GM18499 (cell line): ENCODE measurements around the gene TVP23A.
"Not testable (repeated sequence)": the region's sequence is repeated elsewhere in the genome, so short reads cannot be mapped to it uniquely, and the experiment has no call there.

ENCODE experiments used
- ATAC-seq: cut with Tn5 transposase; IDR thresholded peaks from one replicate; pipeline ENCODE4 v1.9.1; 2021; ENCODE audit warnings: moderate number of reproducible peaks; ENCODE audit not compliant: insufficient read depth, unreplicated experiment

TVP23A gene

DNA sequence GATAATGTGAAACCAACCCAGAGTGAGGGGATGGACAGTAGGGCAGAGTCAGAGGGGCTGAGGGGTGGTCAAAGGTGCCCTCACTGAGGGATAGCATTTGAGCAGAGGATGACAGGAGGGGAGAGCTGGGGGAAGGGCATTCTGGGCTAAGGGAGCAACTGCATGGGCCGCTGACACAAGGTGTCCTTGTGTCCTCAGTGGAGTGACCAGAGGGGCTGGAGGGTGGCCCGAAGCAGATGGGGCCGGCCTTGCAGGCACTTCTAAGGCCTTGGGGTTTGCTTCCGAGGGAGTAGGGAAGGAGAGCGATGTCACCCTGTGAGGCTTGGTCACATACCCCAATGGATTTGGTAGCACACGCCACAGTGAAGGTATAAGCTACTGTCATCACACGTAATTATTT is 64.9 kb downstream of the TVP23A start:
- ATAC-seq, result no peak

DNA sequence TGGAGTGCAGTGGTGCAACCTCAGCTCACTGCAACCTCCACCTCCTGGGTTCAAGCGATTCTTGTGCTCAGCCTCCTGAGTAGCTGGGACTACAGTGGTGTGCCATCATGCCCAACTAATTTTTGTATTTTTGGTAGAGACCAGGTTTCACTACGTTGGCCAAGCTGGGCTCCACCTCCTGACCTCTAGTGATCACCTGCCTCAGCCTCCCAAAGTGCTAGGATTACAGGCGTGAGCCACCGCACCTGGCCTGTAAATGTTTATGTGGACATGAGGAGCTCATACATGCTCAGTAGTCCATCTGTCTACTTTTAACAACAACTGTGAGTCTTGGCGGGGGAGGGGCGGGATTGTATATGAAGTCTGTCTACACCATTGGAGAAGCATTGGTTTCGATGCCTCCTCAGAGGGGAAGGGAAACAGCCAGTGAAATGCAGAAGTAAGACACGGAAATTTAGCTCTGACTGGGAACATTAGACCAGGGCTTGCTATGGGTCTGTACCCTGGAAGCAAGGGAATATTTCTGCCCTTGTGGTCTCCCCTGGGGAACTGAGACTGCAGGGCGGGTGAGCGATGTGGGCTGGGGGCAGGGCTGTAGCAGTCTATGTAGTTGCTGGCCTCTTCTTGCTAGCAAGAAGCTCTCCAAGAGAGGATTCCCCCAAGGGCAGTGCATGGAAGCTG is 65.6 kb downstream of the TVP23A start:
- no peak for ATAC-seq

DNA sequence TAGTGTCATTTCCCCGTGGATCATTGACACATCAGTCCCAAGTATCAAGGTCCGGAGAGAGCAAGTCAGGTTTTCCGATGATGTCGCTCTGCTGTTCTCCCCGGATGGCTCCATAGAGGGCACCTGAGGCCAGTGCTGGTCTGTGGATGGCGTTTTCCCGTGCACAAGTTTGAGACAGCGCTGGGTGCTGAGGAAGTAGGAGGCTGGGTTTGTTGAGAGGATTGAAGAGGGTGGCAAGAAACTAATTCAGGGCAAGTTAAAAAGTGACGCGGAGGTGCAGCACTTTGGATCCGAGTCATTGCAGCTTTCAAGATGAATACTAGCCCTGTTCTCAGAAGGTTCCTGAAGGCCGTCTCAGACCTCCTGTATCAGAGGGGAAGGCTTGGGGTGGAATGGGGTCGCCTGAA is 67.3 kb downstream of the TVP23A start:
- ATAC-seq, result no peak

DNA sequence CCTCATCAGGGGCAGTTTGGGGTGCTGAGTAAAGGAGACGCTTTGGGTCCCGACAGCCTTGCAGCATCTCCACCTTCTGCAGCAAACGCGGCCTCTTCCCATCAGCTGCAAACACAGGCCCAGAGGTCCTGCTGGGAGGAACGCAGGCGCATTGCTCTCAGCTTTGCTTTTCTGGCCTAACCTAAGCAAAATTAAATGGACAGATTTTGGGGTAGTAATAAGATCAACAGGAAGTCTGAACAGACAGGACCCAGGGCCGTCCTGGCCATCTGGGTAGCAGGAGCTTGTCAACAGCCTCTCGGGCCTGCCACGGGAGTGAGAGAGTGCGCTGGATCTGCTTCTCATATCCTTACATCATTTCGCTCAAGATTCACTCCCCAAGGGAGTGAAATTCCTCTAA is 67.8 kb downstream of the TVP23A start:
- ATAC-seq, result no peak

DNA sequence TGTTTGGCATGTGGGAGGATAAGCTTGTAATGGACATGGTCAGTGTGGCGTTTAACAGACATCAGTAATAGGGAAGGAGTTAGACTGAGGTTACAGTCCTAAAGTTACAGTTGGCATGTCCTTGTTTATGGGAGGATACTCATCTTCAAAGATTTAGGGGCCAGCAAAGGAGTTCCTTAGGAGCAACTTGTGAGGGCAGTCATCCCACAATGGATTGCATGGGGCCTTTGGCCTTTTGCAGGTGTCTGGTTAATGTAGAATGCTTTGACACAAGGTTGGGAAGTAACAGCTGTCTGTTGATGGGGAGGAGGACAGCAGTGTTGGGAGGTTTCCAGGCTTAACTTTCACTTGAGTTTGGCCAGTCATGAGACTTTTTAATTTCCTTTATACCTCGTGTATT is 72.8 kb downstream of the TVP23A start:
- no peak for ATAC-seq

DNA sequence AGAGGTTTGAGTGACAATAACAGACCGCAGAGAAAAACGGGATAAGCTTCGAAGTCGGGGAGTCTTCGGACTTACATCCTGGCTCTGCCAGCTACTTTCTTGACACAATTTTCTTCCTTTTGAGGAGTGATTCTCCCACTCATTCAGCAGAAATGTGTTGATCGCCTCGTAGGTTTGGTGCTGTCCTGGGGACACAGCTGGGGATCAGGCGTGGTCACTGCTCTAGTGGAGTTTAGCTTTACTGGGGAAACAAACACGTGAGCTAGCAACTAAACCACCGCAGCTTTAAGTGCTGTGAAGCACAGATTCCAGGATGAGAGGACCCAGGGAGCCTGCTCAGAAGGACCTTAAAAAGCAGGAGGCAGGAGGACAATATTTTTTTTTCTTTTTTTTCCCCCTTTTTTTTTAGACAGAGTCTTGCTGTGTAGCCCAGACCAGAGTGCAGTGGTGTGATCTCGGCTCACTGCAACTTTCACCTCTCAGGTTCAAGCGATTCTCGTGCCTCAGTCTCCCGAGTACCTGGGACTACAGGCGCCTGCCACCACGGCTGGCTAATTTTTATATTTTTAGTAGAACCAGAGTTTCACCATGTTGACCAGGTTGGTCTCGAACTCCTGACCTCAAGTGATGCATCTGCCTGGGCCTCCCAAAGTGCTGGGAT is 74.1 kb downstream of the TVP23A start:
- no peak for ATAC-seq

DNA sequence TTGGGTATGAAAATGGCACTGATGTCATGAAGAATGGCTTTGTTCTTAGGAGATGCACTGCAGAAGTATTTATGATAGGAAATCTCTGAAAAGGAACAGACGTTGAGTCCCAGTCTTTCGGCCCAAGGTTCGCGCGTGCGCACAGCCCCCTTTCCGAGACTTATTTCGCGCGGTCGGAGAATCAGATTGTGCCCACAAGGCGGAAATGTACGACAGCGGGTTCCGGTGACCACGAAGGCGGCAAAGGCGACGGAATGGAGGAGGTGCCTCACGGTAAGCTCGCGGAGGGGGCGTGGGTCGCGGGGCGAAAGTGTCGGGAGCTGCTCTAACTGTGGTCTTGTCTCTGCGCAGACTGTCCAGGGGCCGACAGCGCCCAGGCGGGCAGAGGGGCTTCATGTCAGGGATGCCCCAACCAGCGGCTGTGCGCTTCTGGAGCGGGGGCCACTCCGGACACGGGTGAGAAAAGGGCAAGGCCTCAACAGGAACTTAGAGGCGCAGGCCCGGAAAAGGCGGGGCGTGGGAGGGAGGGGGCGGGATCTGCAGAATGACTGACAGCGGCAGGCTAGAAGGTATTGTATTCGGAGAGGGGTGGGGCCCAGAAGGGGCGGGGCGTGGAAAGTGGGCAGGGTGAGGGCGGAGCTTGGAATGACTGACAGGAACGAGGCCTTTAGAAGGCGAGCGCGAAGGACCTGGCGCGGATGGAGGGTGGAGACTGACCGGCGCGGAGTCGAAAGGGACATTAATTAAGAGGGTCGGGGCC is 74.8 kb downstream of the TVP23A start, which contains the start of gene NUBP1:
Gene NUBP1, plus strand, starts transcription at position 233 of the 760 bp plus-strand sequence. Its CDS starts 22 bp downstream, at position 255.
- peak; percentile 57 for ATAC-seq

DNA sequence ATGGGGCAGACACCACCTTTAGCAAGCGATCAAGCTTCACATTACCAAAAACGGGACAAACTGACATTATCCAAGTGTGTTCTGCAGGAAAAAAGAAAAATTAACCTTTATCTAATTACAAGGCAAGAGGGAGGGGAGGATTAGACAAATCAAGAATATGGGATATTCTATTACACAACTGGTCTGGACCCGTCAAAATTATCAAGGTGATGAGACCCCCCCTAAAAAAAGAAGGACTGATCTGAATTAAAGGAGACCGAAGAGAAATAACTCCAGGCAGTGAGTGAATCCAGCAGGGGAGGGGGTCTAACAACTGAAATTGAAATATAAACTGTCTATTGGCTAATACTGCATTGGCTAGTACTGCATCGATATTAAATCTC is 75.4 kb downstream of the TVP23A start:
- ATAC-seq, result no peak

DNA sequence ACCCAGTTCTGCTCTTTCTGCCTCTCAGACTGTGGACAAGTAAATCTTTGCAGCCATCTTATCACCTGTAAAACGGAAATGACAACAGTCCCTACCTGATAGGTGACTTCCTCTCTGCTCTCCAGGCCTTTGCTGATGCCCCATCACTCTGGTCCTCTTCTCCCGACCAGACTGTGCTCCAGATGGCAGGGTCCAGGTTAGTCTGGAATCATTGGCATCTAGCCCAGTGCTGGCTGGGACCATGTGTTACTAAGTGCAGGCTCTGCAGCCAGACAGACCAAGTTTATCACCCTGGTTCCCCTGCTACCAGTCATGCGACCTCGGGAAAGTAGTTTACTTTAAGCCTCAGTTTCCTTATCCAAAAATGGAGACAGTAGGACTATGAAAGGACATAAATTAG is 76.8 kb downstream of the TVP23A start:
- no peak for ATAC-seq

DNA sequence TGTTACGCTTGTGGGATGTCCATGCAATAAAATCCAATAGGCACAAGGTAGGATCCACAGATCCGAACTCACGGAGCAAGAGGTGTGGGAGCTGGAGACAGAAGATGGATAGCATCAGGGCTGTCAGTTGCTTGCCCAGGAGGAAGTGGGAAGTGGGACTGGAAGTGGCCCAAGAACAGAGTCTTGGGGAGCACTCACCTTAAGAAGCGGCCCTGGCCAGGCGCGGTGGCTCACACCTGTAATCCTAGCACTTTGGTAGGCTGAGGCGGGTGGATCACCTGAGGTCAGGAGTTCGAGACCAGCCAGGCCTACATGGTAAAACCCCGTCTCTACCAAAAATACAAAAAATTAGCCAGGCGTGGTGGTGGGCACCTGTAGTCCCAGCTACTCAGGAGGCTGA is 77.3 kb downstream of the TVP23A start:
- ATAC-seq, result not testable (repeated sequence)

DNA sequence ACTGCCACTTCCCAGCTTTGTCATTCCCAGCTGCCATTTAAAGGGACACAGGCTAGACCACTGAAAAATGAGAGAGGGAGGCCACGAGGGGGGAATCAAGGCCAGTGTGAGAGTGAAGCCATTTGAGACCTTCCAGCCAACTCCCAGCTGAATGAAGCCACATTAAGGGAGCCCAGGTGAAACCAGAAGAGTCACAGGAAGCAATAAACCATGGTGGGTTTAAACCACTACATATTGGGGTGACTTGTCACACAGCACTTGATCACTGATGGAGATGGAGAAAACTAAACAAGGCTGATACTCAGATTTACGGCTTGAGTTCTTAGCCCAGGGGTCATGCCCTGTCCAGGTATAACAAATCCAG is 77.8 kb downstream of the TVP23A start:
- no peak for ATAC-seq

DNA sequence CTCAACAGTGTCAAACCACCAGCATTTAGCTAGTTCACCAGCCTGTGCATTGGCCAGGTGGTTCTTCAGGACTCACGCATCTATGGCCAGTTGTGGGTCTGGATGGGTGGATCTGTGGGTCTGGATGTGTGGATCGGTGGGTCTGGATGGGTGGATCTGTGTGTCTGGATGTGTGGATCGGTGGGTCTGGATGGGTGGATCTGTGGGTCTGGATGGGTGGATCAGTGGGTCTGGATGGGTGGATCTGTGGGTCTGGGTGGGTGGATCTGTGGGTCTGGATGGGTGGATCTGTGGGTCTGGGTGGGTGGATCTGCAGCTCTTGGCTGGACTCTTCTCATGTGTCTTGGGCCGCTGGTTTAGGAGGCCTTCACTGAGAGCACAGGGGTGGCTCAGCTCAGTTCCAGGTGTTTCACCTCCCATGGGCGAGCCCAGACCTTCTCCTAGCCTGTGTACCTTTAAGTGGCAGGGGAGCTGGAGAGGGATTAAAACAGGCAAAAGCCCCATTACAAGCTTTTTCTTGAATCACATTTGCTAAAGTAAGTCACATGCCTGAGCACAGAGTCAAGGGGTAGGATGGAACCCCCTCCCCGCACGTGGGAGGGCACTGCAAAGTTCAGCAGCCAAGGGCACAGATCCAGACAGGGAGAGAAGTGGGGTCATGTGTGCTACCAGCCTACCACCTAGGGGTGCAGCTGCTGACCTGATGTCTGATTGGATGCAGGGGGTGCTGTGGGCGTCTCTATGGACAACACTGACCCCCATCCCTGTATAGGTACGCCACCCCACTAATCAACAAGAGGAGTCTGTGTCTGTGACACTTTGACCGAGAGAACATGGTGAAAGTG is 78.4 kb downstream of the TVP23A start:
- no peak for ATAC-seq

DNA sequence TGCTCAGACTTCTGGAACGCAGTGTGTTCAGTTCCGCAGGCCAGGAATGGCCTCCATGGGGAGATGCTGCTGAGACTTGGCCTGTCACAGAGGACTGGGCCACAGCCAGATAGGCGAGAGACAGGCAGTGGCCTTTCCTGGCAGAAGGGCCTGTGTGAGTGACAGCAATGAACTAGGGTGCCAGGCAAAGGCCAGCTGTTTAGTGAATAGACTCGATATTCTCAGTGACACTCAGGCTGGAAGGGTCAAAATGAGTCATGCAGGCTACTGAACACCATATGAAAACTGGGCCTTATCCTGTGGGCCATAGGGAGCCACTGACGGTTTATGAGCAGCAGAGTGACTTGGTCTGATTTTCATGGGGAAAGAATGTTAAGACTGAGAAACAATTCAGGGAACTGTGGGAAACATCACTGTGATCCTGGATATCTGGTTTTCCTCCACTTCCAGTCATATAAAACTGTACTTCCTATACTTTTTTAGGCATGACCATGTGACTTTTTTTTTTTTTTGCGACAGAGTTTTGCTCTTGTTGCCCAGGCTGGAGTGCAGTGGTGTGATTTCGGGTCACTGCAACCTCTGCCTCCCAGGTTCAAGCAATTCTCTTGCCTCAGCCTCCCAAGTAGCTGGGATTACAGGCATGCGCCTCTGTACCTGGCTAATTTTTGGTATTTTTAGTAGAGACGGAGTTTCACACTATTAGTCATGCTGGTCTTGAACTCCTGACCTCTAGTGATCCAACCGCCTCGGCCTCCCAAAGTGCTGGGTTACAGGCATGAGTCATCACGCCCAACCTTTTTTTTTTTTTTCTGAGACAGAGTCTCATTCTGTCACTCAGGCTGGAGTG is 80.1 kb downstream of the TVP23A start:
- peak; percentile 63 for ATAC-seq

DNA sequence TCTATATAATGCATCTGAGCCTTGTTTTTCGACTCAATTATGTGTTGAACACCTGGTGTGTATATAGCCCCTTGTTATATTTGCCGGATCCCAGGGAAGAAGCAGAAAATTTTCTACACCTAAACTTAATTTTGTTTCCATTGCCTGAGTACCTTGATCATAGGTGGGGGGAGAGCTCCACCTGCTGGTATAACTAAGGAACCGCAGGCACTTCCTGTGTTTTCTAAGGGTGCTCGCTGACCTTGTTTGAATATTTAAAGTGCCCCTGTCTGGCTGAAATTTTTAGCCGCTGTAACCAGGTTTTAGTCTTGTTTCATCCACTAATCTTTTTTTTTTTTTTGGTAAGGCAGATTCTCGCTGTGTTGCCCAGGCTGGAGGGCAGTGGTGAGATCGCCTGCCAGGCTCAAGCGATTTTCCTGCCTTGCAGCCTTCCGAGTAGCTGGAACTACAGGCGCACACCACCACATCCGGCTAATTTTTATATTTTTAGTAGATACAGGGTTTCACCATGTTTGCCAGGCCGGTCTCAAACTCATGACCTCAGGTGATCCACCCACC is 81.4 kb downstream of the TVP23A start:
- ATAC-seq, result no peak

DNA sequence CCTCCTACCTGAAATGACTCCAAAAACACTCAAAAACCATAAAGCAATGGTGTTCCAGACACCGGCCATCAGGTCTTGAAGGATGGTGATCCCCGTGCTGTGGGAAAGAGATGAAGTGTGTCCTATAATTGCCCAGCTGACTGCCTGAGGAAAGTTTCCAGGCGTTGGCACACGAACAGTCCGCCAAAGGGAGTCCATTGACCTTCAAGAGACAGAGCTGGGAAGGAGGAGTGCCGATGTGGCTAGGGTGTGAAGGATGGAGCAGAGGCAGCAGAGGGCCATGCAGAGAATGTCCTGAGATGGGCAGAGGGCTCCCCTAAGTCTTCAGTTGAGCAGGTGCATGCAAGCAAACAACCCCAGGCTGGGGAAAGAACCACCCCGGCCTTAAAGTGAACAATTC is 86.8 kb downstream of the TVP23A start:
- no peak for ATAC-seq

DNA sequence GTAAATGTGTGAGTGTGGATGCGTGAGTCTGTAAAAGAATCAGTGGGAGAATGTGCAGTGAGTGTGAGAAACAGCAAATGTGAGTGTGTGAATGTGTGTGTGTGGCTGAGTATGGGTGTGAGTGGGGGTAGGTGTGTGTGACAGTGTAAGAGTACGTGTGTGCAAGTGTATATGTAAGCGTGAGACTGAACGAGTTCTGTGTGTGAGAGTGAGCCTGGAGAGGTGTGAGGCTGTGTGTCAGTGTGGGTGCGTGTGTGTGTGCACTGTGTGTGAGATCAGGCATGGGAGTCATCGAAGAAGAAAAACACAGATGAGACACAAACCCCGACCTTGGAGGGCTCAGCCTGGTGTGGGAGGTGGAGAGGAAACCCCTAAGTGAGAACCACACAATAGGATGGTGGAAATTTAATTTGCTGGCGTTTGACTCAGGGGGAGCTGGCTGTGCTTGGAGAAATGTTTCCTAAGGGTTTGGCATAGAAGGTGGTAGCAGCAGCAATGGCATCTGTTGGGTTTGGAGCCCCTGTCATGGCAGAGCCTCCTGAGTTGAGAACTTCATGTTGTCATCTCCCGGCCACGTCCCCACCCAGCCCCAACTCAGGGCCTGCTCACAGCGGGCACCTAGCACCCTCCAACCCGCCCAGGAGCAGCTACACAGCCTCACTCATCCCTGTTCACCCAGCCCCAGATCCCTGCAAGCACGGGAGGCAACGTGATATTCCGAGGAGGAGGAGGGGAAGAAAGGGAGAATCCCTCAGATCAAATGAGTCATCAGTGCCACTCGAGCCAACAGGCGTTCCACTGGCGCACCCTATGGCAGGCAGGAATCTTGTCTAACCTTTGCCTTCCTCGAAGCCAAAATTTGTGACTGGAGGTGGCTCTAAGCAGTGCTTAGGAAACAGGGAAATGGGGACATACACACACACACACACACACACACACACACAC is 89.2 kb downstream of the TVP23A start:
- ATAC-seq, result no peak

DNA sequence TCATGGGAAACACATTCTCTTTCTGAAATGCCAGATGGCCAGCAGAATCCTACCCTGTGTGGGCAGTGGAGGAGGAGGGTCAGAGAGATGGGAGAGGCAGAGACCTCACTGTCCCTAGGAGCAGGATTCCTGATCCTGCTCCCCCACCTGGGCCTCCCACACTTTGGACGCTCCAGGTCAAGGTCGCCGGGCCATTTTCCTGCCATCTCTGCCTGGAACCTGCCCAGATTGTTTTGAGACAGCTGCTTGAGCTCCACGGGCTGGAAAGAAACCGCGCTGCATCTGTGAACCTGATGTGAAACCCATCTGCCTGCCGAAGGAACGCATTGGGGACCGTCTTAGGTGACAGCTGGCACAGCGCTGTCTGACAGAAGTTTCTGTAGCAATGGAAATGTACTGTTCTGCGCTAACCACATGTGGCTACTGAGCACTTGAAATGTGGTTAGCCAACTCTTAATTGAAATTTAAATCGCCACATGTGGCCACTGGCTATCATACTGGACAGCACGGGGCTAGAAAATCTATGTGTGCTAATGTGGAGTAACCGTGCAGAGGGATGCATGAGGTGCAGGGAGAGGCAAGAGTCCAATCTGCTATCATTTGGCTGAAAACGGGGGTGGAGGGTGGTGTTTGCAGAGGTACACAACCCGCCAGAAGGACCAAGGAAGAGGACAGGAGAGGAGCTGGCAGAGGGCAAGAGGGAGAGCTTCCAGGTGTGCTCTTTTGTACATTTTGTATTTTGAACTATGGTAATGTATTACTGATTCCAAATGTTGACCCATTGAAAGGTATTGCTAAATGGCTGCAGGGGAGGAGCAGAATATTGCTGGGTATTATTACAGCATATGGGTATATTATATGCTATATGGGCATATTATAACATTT is 90.3 kb downstream of the TVP23A start:
- no peak for ATAC-seq
